Activated B cell treated with CpG ODN at 0.5 μM for 24 hours (primary cell): Measurements from ENCODE around the gene E4F1. TPM values are rescaled to one million over a fixed set of nuclear protein-coding genes. Genes with fewer than 3 reads are reported as not detected.

Source experiments
- ATAC-seq: fragments of 200-7000 bp; cut with Tn5 transposase; one replicate; pipeline ENCODE4 v1.10.0; 2021; ENCODE audit warnings: low read depth, mild to moderate bottlenecking, moderate library complexity
- CTCF ChIA-PET: fragments of 350-600 bp; sonication (Branson Sonifier 250); formaldehyde crosslinking; loops from one replicate; lab custom pipeline; 2021; ENCODE audit warnings: antibody characterized with exemption; lab: Charles Lee
- POLR2A ChIA-PET: fragments of 350-600 bp; sonication (Branson Sonifier 250); formaldehyde crosslinking; loops from one replicate; lab custom pipeline; 2021; ENCODE audit warnings: antibody characterized with exemption; lab: Charles Lee
- DNase-seq: peaks from one replicate; pipeline ENCODE4 v3.0.0; 2022
- H3K27ac Mint-ChIP-seq: one replicate; pipeline ENCODE4 v1.8.0; 2020; ENCODE audit warnings: mixed read lengths
- H3K27me3 Mint-ChIP-seq: one replicate; pipeline ENCODE4 v1.8.0; 2021; ENCODE audit warnings: mixed read lengths
- H3K36me3 Mint-ChIP-seq: one replicate; pipeline ENCODE4 v1.8.0; 2021; ENCODE audit warnings: low read depth, mixed read lengths
- H3K4me1 Mint-ChIP-seq: one replicate; pipeline ENCODE4 v1.8.0; 2021; ENCODE audit warnings: mixed read lengths
- H3K4me3 Mint-ChIP-seq: one replicate; pipeline ENCODE4 v1.8.0; 2020; ENCODE audit warnings: mild to moderate bottlenecking, mixed read lengths
- H3K9me3 Mint-ChIP-seq: one replicate; pipeline ENCODE4 v1.8.0; 2020; ENCODE audit warnings: mixed read lengths
- intact Hi-C: fragments of 100-400 bp; cut with micrococcal nuclease; formaldehyde crosslinking; loops from one replicate; pipeline ENCODE4 v1.15.1; 2024
- total RNA-seq: library from RNA; stranded (reverse); gene quantifications from 2 replicates; pipeline ENCODE4 v1.2.3, GENCODE V29; 2022
- TF ChIP-seq, protein P1 (sequence below): fragments of 200-600 bp; IDR thresholded peaks from one replicate; pipeline ENCODE4 v1.8.0; 2022; ENCODE audit warnings: antibody characterized with exemption, mild to moderate bottlenecking

E4F1 gene
- total RNA-seq, 1 donor from 2014 or later = 29.9 TPM

DNA sequence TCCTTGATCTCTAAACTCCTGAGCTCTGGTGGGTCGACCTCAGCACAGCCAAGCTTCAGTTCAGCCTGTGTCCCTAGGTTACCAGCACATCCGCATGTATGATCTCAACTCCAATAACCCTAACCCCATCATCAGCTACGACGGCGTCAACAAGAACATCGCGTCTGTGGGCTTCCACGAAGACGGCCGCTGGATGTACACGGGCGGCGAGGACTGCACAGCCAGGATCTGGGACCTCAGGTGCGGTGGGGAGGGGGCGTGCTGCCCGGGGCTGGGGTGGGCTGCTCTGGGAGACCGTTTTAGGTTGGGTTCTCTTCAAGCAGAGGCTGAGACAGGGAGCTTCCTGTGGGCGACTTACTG is 17.0 kb upstream of the E4F1 start:
- Mint-ChIP-seq H3K27ac (peak overlapping the region; percentile 37), H3K4me3 (peak overlapping the region; percentile 79), H3K36me3 (peaks cover 27% of the 10 kb centered on the region), H3K27me3 (no peaks in the 10 kb centered on the region), H3K4me1 (peaks cover 19% of the 10 kb centered on the region), H3K9me3 (no peaks in the 10 kb centered on the region)
- ChIA-PET POLR2A (interaction anchor here (1.0 to 5.8 kb wide), 6 partner anchors 9 to 214 kb away, joined by 4 to 62 read pairs (median 7); partner anchors contain the start of genes ECI1, NPW, NTHL1 and PGP), CTCF (no interaction called here)
- TF ChIP-seq, protein P1, sequence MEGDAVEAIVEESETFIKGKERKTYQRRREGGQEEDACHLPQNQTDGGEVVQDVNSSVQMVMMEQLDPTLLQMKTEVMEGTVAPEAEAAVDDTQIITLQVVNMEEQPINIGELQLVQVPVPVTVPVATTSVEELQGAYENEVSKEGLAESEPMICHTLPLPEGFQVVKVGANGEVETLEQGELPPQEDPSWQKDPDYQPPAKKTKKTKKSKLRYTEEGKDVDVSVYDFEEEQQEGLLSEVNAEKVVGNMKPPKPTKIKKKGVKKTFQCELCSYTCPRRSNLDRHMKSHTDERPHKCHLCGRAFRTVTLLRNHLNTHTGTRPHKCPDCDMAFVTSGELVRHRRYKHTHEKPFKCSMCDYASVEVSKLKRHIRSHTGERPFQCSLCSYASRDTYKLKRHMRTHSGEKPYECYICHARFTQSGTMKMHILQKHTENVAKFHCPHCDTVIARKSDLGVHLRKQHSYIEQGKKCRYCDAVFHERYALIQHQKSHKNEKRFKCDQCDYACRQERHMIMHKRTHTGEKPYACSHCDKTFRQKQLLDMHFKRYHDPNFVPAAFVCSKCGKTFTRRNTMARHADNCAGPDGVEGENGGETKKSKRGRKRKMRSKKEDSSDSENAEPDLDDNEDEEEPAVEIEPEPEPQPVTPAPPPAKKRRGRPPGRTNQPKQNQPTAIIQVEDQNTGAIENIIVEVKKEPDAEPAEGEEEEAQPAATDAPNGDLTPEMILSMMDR = no peak
- no peak for ATAC-seq
- DNase-seq = no peak
- intact Hi-C loops = loop anchor here (5.0 kb wide), 1 partner anchor 199 kb away; the partner anchor contains the start of gene ZNF598

DNA sequence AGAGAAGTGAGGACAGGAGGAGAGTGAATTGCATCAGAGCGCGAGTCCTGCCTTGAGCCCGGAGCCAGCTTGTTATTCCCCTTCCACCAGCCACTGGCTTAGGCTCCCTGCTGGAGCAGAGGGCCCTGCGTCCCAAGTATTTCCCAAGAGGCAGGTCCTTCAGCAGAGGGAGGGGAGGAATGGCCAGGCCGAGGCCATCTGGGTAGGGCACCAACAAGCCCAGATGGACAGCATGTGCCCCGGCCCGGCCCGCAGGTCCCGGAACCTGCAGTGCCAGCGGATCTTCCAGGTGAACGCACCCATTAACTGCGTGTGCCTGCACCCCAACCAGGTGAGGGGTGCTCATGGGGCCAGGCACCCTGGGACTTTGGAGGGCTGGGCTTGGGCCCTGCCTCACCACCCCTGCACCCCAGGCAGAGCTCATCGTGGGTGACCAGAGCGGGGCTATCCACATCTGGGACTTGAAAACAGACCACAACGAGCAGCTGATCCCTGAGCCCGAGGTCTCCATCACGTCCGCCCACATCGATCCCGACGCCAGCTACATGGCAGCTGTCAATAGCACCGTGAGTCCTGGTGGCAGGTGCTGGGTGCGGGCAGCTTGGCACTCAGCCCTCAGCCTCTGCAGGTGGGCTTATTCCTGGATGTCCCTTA is 16.5 kb upstream of the E4F1 start:
- TF ChIP-seq, protein P1 = no peak
- Mint-ChIP-seq H3K27me3 (no peaks in the 10 kb centered on the region), H3K4me3 (peak overlapping the region; percentile 32), H3K27ac (no peak overlapping the region), H3K4me1 (peaks cover 19% of the 10 kb centered on the region), H3K9me3 (no peaks in the 10 kb centered on the region), H3K36me3 (peaks cover 27% of the 10 kb centered on the region)
- intact Hi-C loops = loop anchor here (5.0 kb wide), 1 partner anchor 200 kb away; the partner anchor contains the start of gene ZNF598
- CTCF ChIA-PET = no interaction called here
- DNase-seq (no peak), ATAC-seq (no peak)
- POLR2A ChIA-PET = interaction anchor here (1.4 to 5.8 kb wide), 3 partner anchors 8 to 215 kb away, joined by 5 to 62 read pairs (median 38); partner anchors contain the start of genes PGP and TRAF7

DNA sequence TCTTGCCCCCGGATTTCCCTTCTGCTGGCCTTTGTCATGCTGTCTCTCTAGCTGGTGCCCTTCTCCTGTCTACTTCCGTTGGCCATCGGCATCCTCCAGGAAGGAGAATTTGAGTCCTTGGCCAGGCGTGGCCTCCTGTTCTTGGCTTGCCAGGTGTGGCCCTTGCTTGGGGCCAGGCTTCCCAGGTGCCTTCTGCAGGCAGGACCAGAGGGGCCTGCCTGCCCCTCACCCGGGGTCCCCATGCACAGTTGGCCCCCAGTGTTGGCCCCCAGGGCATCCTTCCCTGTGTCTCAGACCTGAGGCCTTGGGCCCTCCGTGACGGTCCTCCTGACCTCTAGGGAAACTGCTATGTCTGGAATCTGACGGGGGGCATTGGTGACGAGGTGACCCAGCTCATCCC is 15.5 kb upstream of the E4F1 start:
- no peak overlapping the region for H3K27ac Mint-ChIP-seq

DNA sequence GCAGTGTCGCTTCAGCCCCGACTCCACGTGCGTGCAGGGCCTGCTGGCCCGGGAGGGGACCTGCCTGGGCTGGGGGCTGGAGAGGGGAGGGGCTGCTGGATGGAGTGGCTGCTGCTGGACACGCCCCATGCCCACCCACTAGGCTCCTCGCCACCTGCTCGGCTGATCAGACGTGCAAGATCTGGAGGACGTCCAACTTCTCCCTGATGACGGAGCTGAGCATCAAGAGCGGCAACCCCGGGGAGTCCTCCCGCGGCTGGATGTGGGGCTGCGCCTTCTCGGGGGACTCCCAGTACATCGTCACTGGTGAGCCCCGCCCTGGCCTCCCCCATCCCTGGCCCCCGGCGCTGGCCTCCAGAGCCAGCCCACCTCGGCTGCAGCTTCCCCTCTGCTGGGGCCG is 15.1 kb upstream of the E4F1 start:
- no peaks in the 10 kb centered on the region for H3K9me3 Mint-ChIP-seq
- CTCF ChIA-PET = no interaction called here
- intact Hi-C loops = loop anchor here (5.0 kb wide), 1 partner anchor 201 kb away; the partner anchor contains the start of gene ZNF598
- TF ChIP-seq, protein P1 = no peak
- ATAC-seq (no peak), DNase-seq (no peak)
- POLR2A ChIA-PET = interaction anchor here (0.9 kb wide), 1 partner anchor 52 kb away, joined by 3 read pairs; no protein-coding TSS in a partner anchor
- H3K27ac Mint-ChIP-seq = no peak overlapping the region
- H3K36me3 Mint-ChIP-seq = peaks cover 27% of the 10 kb centered on the region
- H3K4me3 Mint-ChIP-seq = no peak overlapping the region
- H3K4me1 Mint-ChIP-seq = peaks cover 28% of the 10 kb centered on the region
- H3K27me3 Mint-ChIP-seq = no peaks in the 10 kb centered on the region

More for the DNA sequence above, 15.5 kb upstream of the E4F1 start:
- TF ChIP-seq, protein P1 = no peak
- Mint-ChIP-seq H3K36me3 (peaks cover 27% of the 10 kb centered on the region), H3K27me3 (no peaks in the 10 kb centered on the region), H3K4me3 (no peak overlapping the region), H3K4me1 (peaks cover 25% of the 10 kb centered on the region), H3K9me3 (no peaks in the 10 kb centered on the region)
- ATAC-seq = no peak
- POLR2A ChIA-PET = interaction anchor here (0.9 to 5.8 kb wide), 2 partner anchors 52 to 54 kb away, joined by 3 to 62 read pairs; partner anchors contain the start of gene TRAF7
- CTCF ChIA-PET = no interaction called here
- intact Hi-C loops = loop anchor here (5.0 kb wide), 1 partner anchor 201 kb away; the partner anchor contains the start of gene ZNF598
- DNase-seq = no peak

DNA sequence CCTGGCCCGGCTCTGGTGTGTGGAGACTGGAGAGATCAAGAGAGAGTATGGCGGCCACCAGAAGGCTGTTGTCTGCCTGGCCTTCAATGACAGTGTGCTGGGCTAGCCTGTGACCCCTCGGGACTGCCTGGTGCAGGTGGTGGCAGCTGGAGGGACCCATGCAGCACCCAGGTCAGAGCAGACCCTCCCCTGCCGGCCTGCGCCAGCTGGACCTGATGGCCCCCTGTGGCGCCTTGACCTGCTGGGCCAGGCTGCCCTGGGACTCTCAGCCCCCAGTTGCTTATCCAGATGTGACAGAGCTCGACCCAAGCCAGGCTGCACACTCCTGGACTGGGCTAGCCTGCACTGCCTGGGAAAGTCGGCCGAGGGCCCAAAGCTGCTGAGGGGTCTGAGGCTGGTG is 14.6 kb upstream of the E4F1 start:
- ATAC-seq (no peak), DNase-seq (no peak)
- Mint-ChIP-seq H3K9me3 (no peaks in the 10 kb centered on the region), H3K27me3 (no peaks in the 10 kb centered on the region), H3K27ac (no peak overlapping the region), H3K4me1 (peaks cover 31% of the 10 kb centered on the region), H3K4me3 (no peak overlapping the region), H3K36me3 (peaks cover 27% of the 10 kb centered on the region)
- intact Hi-C loops = loop anchor here (5.0 kb wide), 1 partner anchor 201 kb away; the partner anchor contains the start of gene ZNF598
- ChIA-PET POLR2A (interaction anchor here (0.9 kb wide), 1 partner anchor 53 kb away, joined by 3 read pairs; no protein-coding TSS in a partner anchor), CTCF (no interaction called here)
- TF ChIP-seq, protein P1 = no peak
